Osteoblast (primary cell): ENCODE results near the gene LDB1. TPM values are rescaled to one million over a fixed set of nuclear protein-coding genes. Genes with fewer than 3 reads are reported as not detected.

Source experiments
- DNase-seq: peaks from one replicate; pipeline ENCODE4 v3.0.0; 2011; ENCODE audit warnings: low spot score, mixed read lengths; ENCODE audit not compliant: insufficient read length; ENCODE audit errors: missing footprints
- H2AFZ ChIP-seq: 2 replicates; pipeline ENCODE4 v1.6.0; 2011; ENCODE audit warnings: mild to moderate bottlenecking, low read length
- H3K27ac ChIP-seq: 2 replicates; pipeline ENCODE4 v1.5.1; 2011; ENCODE audit warnings: mild to moderate bottlenecking, low read depth, low read length, moderate library complexity
- H3K27me3 ChIP-seq: 2 replicates; pipeline ENCODE4 v1.6.0; 2012; ENCODE audit warnings: mild to moderate bottlenecking, control low read depth, inconsistent platforms, low read length, moderate library complexity; ENCODE audit not compliant: insufficient read depth
- H3K36me3 ChIP-seq: 2 replicates; pipeline ENCODE4 v1.5.1; 2011; ENCODE audit warnings: mild to moderate bottlenecking, low read length, control low read depth, moderate library complexity; ENCODE audit not compliant: insufficient read depth
- H3K4me1 ChIP-seq: 2 replicates; pipeline ENCODE4 v1.5.1; 2011; ENCODE audit warnings: mild to moderate bottlenecking, low read length, control low read depth, moderate library complexity; ENCODE audit not compliant: insufficient read depth
- H3K4me2 ChIP-seq: 2 replicates; pipeline ENCODE4 v1.6.0; 2011; ENCODE audit warnings: mild to moderate bottlenecking, low read length; ENCODE audit not compliant: insufficient read depth
- H3K4me3 ChIP-seq: fragments of 200-600 bp; sonication (generic); 3 replicates; pipeline ENCODE4 v1.5.1; 2012; ENCODE audit warnings: mild to moderate bottlenecking, low read length, inconsistent platforms; ENCODE audit not compliant: insufficient read depth
- H3K79me2 ChIP-seq: 2 replicates; pipeline ENCODE4 v1.6.0; 2012; ENCODE audit warnings: mild to moderate bottlenecking, low read length, control low read depth, inconsistent platforms; ENCODE audit not compliant: insufficient read depth
- H3K9me3 ChIP-seq: 2 replicates; pipeline ENCODE4 v1.5.1; 2011; ENCODE audit warnings: low read depth, low read length, control low read depth
- H4K20me1 ChIP-seq: 2 replicates; pipeline ENCODE4 v1.6.0; 2012; ENCODE audit warnings: mild to moderate bottlenecking, low read length, control low read depth; ENCODE audit not compliant: insufficient read depth
- CTCF ChIP-seq: IDR thresholded peaks from 2 replicates; pipeline ENCODE4 v1.5.1; 2011; ENCODE audit warnings: mild to moderate bottlenecking, low read depth, low read length, moderate library complexity; ENCODE audit errors: extremely low read depth
- total RNA-seq: library from RNA; depleted of rRNA; stranded (reverse); fragments of >200 nt; gene quantifications from 2 replicates; pipeline ENCODE4 v1.2.3, GENCODE V29; 2012

LDB1 gene
- total RNA-seq, 1 donor = 62.2 TPM

DNA sequence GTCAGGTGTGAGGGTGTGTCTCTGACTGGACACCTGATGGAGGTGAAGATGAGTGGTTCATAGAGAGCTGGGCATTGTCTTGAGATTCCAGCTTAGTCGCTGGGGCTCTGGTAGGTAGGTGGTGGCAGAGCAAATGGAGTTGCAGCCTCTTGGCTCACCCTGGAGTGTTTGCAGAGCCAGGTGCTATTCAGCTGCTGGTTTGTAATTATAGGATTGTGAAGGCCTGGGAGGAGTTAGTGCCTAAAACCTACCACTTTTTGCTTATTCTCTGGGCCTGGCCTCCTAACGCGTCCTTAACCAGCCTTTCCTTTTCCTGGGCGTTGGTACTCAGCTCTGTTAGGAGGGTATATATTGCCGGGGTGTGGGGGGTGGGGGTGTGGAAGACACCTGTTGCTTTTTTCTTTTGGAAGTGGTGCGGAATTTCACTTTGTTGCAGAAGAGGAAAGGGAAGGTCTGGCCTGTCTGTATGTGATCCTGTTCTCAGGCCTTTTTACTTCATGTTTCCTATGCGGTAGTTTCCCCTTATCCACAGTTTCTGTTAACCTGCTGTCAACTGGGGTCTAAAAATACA, 15.9 kb upstream of the LDB1 start:
- no peak for TF ChIP-seq CTCF
- H3K27ac ChIP-seq = no peak overlapping the region
- H4K20me1 ChIP-seq = peaks cover 71% of the 10 kb centered on the region
- peak overlapping the region; percentile 5 for H3K4me2 ChIP-seq
- H3K27me3 ChIP-seq = no peaks in the 10 kb centered on the region
- H3K9me3 ChIP-seq = no peaks in the 10 kb centered on the region
- H3K4me3 ChIP-seq = peak overlapping the region; percentile 7
- H3K79me2 ChIP-seq = peaks cover 82% of the 10 kb centered on the region
- H3K36me3 ChIP-seq = peaks cover 43% of the 10 kb centered on the region
- DNase-seq = no peak
- H2AFZ ChIP-seq = no peak overlapping the region
- peaks cover 24% of the 10 kb centered on the region for H3K4me1 ChIP-seq

- H4K20me1 ChIP-seq = peaks cover 54% of the 10 kb centered on the region
Measured at GRCh38 chr10:102134416-102134815, 14.2 kb upstream of the LDB1 start.

DNA sequence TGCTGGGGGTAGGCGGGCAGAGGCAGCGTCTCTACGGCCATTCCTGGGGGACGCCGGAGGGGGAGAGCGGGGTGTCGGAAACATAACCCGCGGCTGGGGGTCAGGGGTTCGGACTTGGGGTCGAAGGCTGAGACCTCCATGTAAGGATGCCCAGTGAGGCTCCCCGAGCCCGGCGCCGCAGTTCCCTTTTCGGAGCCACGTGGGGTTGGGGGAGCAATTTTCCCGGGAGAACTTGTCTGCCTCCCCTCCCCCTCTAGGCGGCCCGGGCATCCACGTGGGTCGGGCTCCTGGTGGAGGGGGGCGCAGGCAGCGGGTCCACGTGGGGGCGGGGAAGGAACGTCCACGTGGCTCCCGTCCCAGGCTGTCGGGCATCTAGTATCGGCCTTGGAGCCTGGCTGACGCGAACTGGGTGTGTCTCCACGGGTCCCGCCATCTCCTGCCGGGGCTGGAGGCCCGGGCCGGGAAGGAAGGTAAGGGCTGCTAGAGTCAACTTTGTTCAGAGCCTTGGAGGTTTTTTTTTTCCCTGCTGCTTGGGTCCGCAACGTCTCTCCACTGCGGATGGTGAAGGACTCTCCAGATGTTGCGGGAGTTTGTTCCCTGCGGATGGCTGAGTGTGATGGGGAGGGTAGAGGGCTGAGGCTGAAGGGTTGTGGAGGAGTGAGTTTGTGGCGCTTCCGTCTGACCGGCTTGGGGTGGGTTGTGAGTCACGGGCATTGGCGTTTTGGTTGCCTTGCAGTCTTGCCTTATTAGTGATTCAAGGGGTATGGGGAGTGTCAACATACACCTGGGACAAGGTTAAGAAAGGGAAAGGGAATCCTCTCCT, 13.4 kb upstream of the LDB1 start:
- Histone ChIP-seq H3K4me2 (peak overlapping the region; percentile 84), H3K79me2 (peaks cover 57% of the 10 kb centered on the region), H3K9me3 (no peaks in the 10 kb centered on the region), H3K27me3 (no peaks in the 10 kb centered on the region), H2AFZ (peak overlapping the region; percentile 85), H3K4me1 (peaks cover 24% of the 10 kb centered on the region), H4K20me1 (peaks cover 47% of the 10 kb centered on the region), H3K36me3 (peaks cover 19% of the 10 kb centered on the region), H3K27ac (peak overlapping the region; percentile 88), H3K4me3 (peak overlapping the region; percentile 89)
- peak; percentile 92 for DNase-seq
- TF ChIP-seq CTCF = no peak

More at GRCh38 chr10:102134416-102134815, 14.2 kb upstream of the LDB1 start:
- TF ChIP-seq CTCF = no peak
- Histone ChIP-seq H3K27me3 (no peaks in the 10 kb centered on the region), H3K4me1 (peaks cover 24% of the 10 kb centered on the region), H3K9me3 (no peaks in the 10 kb centered on the region), H3K4me3 (peak overlapping the region; percentile 89), H3K27ac (peak overlapping the region; percentile 88), H2AFZ (no peak overlapping the region), H3K4me2 (peak overlapping the region; percentile 84), H3K36me3 (peaks cover 27% of the 10 kb centered on the region), H3K79me2 (peaks cover 66% of the 10 kb centered on the region)
- no peak for DNase-seq
